Stimulated activated CD4-positive, alpha-beta T cell treated with anti-CD3 and anti-CD28 coated beads, Interleukin-1b, Interleukin-23, amount 100 ng/mL, for 24 hours (primary cell): ENCODE measurements around the gene RPGRIP1L.

Experiments
- DNase-seq, 4 experiments: peaks; one replicate each; pipeline ENCODE4 v3.0.0-alpha.2; 2020; ENCODE audit warnings: low read depth in 4 of 4, low spot score in 1 of 4

Gene RPGRIP1L

DNA sequence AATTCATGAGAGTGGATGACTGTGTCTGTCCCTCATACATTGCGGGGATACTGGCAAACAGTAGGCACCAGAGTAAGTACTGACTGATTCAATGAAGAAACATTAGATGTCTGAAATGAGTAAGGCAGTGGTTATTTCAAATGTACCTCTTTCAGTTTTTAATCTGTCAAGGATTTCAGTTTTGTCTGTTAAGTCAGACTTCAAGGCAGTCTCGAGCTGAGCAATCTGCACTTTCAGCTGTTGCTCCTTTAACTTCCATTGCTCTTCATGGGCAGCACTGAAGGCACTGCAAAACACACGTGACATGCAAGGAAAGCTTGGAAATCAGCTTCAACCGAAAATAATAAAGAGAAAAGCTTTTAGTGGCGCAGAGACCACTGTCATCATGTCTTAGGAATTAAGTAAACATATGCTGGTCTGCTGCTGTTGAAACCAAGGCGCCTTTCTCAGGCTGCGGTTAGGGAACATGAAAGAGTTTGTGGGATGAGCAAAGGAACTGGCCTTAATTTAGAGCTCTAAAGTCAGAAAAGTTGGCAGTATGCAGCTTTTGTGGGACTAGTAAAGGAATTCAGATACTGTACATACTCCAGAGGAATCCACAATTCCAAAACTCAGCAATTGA, 38.8 kb downstream of the RPGRIP1L start:
- peak in 1 of 4 experiments; percentile 2 for DNase-seq

GRCh38 chr16:53662072-53662471, 41.6 kb downstream of the RPGRIP1L start:
- no peak for DNase-seq

GRCh38 chr16:53654946-53655345, 48.7 kb downstream of the RPGRIP1L start:
- no peak for DNase-seq

DNA sequence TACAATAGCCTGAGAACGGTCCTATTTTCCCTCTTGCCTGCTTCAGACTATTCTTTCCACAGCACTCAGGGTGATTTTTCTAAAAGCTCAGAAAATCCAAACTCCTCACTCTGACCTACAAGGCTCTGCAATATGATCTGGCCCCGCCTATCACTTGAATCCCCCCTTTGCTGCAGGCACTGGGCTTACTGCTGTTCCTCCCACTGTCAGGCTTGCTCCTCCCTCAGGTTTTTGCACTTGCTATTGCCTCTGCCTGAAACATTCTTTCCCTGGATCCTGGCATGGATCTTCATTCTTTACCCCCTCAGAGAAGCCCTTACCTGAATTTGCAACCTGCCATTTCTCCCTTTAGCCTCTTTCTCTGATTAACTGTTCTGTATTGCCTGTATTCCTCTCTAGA, 52.3 kb downstream of the RPGRIP1L start:
- no peak for DNase-seq

GRCh38 chr16:53646506-53646905, 57.2 kb downstream of the RPGRIP1L start:
- DNase-seq = no peak

- DNase-seq = no peak
Observed at GRCh38 chr16:53643474-53643873, 60.2 kb downstream of the RPGRIP1L start.

GRCh38 chr16:53642094-53642493, 61.6 kb downstream of the RPGRIP1L start:
- no peak for DNase-seq

GRCh38 chr16:53636978-53637377, 66.7 kb downstream of the RPGRIP1L start:
- no peak for DNase-seq

DNA sequence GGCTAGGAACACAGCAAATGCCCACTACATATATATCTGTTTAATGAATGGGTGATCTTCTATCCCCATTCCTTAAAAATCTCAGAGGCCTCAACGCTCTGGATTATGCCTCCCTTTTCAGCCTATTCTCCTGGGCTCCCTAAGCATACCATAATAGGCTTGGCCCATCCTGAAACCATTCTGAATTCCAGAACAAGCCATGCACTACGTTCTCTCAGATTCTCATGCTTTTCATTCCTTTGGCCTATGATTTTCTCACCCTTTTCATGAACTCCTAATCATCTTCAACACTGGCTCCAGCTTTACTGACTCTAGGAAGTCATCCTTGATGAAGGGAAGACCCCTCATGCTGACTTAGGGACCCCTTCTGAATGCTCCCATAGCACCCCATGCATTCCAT, 71.1 kb downstream of the RPGRIP1L start:
- no peak for DNase-seq

GRCh38 chr16:53631236-53632025, 72.2 kb downstream of the RPGRIP1L start:
- no peak for DNase-seq

DNA sequence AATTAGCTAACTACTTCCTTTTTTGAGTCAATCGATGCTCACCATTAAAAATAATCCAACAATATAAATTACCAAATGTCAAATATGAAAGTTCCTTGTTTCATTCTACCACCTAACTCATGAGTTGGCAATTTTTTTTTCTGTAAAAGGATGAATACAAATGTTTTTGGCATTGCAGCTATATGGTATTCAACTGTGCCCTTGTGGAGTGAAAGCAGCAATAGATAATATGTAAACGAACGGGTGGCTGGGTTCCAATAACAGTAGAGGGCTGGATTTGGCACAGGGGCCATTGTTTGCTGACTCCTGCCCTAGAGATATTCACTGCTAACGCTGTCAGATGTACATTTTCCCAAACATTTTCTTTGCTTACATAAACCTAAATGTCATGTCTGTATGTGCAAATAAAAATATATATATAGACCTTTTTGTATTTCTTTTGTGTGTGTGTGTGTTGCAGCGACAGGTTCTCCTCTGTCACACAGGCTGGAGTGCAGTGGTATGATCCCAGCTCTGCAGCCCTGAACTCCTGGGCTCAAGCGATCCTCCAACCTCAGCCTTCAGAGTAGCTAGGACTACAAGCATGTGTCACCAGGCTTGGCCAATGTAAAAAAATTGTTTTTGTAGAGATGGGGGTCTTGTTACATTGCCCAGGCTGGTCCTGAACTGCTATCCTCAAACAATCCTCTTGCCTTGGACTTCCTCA, 73.9 kb downstream of the RPGRIP1L start:
- DNase-seq = no peak

DNA sequence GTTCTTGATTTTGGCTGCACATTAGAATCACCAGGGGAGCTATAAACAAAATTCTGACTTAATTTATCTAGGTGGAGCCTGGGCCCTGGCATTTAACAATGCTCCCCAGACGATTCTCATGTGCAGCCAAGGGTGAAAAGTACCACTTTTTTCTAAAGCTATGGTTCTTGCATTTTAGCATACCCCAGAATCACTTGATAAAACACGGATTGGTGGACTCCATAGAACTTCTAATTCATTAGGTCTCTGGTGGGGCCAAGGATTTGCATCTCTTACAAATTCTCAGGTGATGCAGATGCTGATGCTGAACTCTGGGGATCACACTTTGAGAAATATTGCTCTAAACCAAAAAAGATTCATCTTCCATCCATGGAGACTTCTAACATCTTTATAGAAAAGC, 74.5 kb downstream of the RPGRIP1L start:
- DNase-seq = no peak

DNA sequence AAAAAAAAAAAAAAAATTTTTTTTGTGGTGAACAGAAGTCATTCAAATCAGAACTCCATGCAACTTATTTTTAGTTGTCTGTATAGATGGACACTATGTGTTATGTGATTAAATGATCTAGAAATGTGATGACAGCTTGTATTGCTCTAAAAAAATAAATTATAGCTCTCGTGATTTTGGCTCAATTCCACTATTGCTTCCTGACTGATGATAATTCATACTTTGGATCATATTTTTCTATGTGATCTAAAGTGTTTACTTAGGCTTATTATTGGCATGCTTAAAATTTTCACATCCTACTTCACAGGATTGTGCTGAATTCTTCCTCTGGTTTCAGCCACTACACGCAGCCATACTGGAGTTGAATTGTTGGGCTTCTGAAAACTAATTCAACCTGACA, 76.8 kb downstream of the RPGRIP1L start:
- no peak for DNase-seq

DNA sequence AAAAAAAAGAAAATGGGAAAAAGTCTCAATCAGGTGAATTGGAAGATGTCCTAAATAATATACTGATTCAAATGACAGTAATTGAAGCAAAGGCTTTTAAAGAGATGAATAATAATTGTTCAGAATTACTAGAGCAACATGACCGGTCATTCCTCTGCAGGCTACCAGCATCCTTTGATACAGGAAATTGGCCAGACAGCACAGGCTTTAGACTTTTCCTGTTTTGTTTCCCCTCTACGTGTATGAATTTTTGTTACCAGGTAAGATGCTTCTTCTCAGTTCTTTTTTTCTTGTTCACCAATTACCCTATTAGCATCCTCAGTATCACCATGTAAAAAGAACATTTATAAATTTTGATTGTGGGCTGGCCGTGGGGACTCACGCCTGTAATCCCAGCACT, 77.5 kb downstream of the RPGRIP1L start:
- DNase-seq = no peak

- no peak for DNase-seq
Observed at GRCh38 chr16:53625221-53625620, 78.4 kb downstream of the RPGRIP1L start.

DNA sequence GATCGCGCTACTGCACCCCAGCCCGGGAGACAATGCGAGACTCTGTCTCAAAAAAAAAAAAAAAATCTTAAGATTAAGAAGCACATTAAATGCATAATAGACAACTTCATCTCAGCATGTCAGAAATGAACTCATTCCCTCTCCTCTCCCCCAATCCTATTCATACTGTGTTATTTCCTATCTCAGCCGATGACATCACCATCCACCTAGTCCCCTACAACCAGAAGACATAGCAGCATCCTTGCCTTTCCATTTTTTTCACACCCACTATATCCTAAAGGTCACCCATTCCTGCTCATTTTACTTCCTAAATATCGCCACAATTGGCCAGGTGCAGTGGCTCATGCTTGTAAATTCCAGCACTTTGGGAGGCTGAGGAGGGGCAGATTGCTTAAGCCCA, 81.3 kb downstream of the RPGRIP1L start:
- no peak for DNase-seq

DNA sequence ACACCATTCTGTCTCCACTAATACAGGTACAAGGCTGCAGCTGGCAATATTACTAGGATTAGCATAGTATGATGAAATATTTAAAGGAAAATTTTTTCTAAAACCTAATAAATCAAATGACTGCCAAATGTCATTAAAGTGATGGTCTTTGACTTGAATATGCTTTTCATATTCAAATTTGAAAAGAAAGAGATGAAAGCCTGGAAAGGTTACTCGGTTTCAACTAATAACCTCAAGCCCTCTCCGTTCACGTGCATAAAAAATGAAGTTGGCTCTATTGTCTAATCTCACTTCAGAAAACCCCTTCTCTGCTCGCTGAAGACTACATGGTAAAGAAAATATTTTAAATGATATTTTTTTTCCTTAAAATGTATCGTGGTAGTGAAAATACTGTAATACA, 83.2 kb downstream of the RPGRIP1L start:
- no peak for DNase-seq

- DNase-seq = no peak
Observed at GRCh38 chr16:53619235-53619634, 84.4 kb downstream of the RPGRIP1L start.

- no peak for DNase-seq
Observed at GRCh38 chr16:53614346-53614745, 89.3 kb downstream of the RPGRIP1L start.

- DNase-seq = no peak
Observed at GRCh38 chr16:53612003-53612402, 91.7 kb downstream of the RPGRIP1L start.

GRCh38 chr16:53611179-53611696, 92.4 kb downstream of the RPGRIP1L start:
- no peak for DNase-seq

DNA sequence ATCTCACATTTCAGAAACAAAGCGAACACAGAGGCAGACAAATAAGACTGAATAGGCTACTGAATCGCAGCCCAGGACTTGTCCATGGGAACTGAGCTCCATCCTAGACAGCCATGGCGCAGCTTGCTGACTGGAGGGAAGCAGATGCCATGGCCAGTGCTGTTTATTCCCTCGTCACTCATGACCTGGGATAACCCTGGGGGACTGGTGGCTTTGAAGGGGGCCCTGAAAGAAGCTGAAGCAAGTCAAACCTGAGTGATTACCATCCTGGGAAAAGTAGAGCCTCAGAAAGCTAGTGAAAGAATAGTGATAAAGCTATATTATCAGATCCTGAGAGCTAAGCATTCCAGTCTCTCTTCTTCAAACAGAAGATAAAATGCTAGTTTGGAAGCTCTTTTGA, 94.1 kb downstream of the RPGRIP1L start:
- no peak for DNase-seq
